PC-3 (cell line): ENCODE results near the gene ATP6V0E2.

Experiments
- CTCF ChIP-seq: fragments of 300-600 bp; sonication (generic); conservative IDR thresholded peaks from 2 replicates; pipeline ENCODE4 v1.5.1; 2017; ENCODE audit warnings: antibody characterized with exemption, low read depth, mild to moderate bottlenecking, low read length
- EZH2 ChIP-seq: fragments of 300-600 bp; sonication (generic); IDR thresholded peaks from one replicate; pipeline ENCODE4 v1.6.1; 2017; ENCODE audit warnings: antibody characterized with exemption, mild to moderate bottlenecking, low read length; ENCODE audit not compliant: unreplicated experiment
- EZH2phosphoT487 ChIP-seq: fragments of 300-600 bp; sonication (generic); IDR thresholded peaks from 2 replicates; pipeline ENCODE4 v1.6.1; 2018; ENCODE audit warnings: mild to moderate bottlenecking, antibody characterized with exemption, low read length, borderline replicate concordance

GRCh38 chr7:149860821-149861727, 12.7 kb upstream of the ATP6V0E2 start:
- TF ChIP-seq CTCF, result peak; percentile 19; the same call in 1 of the 2 replicates
- no peak for TF ChIP-seq EZH2phosphoT487
- no peak for TF ChIP-seq EZH2
